ENCODE data around the gene ABCA2. TPM values are rescaled to one million over a fixed set of nuclear protein-coding genes. Genes with fewer than 3 reads are reported as not detected.
"Not testable (repeated sequence)": the region's sequence is repeated elsewhere in the genome, so short reads cannot be mapped to it uniquely, and the experiment has no call there.

ABCA2 gene
- total RNA-seq, 6 experiments from 2014 or later = 18.3 to 36.3 (median 23.6) TPM

DNA sequence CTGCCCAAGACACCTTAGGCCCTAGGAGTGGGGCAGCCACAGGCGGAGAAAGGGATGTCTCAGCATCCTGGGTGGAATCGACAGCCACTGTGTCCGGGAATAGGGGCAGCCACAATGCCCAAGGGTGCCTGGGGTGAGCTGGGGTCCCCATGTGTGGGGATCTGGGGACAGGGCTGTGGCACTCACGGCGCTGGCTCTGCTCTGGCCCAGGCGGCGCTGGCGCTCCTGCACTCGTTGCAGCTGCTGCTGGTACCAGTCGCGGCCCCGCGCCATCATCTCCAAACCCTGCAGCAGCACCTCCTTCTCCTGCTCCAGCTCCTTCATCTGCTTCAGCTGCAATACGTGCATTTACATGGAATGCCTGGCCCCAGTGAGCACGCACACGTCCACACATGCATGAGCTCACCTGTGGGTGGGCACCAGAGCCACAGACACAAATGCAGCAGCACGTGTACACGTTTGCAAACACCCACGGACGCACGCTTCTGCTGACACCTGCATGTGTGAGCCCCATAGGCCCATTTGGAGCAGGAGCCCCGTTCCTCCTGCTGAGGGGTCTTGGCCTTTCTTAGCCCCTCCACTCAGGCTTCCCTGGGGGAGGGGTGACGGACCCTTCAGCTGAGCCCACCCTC is 37.4 kb upstream of the ABCA2 start:
- TF ChIP-seq, protein P1, sequence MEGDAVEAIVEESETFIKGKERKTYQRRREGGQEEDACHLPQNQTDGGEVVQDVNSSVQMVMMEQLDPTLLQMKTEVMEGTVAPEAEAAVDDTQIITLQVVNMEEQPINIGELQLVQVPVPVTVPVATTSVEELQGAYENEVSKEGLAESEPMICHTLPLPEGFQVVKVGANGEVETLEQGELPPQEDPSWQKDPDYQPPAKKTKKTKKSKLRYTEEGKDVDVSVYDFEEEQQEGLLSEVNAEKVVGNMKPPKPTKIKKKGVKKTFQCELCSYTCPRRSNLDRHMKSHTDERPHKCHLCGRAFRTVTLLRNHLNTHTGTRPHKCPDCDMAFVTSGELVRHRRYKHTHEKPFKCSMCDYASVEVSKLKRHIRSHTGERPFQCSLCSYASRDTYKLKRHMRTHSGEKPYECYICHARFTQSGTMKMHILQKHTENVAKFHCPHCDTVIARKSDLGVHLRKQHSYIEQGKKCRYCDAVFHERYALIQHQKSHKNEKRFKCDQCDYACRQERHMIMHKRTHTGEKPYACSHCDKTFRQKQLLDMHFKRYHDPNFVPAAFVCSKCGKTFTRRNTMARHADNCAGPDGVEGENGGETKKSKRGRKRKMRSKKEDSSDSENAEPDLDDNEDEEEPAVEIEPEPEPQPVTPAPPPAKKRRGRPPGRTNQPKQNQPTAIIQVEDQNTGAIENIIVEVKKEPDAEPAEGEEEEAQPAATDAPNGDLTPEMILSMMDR (IDR thresholded peaks at IDR 0.05) = no peak
- Mint-ChIP-seq H3K9me3 (no peaks in the 10 kb centered on the region), H3K27me3 (ENCODE audit: insufficient read depth) (peaks cover 1% of the 10 kb centered on the region; the same call in 1 of the 2 replicates), H3K4me1 (ENCODE audit: low read depth) (peaks cover 6% of the 10 kb centered on the region), H3K4me3 (no peak overlapping the region), H3K36me3 (ENCODE audit: low read depth) (no peaks in the 10 kb centered on the region), H3K27ac (no peak overlapping the region)
- no peak for DNase-seq

GRCh38 chr9:137064880-137065164 is 36.8 kb upstream of the ABCA2 start:
- TF ChIP-seq, protein P1 (IDR thresholded peaks at IDR 0.05) = no peak
- Mint-ChIP-seq H3K9me3 (no peaks in the 10 kb centered on the region), H3K27ac (no peak overlapping the region), H3K4me3 (no peak overlapping the region), H3K4me1 (ENCODE audit: low read depth) (peaks cover 6% of the 10 kb centered on the region), H3K36me3 (ENCODE audit: low read depth) (no peaks in the 10 kb centered on the region), H3K27me3 (ENCODE audit: insufficient read depth) (peaks cover 1% of the 10 kb centered on the region; the same call in 1 of the 2 replicates)
- DNase-seq = no peak

DNA sequence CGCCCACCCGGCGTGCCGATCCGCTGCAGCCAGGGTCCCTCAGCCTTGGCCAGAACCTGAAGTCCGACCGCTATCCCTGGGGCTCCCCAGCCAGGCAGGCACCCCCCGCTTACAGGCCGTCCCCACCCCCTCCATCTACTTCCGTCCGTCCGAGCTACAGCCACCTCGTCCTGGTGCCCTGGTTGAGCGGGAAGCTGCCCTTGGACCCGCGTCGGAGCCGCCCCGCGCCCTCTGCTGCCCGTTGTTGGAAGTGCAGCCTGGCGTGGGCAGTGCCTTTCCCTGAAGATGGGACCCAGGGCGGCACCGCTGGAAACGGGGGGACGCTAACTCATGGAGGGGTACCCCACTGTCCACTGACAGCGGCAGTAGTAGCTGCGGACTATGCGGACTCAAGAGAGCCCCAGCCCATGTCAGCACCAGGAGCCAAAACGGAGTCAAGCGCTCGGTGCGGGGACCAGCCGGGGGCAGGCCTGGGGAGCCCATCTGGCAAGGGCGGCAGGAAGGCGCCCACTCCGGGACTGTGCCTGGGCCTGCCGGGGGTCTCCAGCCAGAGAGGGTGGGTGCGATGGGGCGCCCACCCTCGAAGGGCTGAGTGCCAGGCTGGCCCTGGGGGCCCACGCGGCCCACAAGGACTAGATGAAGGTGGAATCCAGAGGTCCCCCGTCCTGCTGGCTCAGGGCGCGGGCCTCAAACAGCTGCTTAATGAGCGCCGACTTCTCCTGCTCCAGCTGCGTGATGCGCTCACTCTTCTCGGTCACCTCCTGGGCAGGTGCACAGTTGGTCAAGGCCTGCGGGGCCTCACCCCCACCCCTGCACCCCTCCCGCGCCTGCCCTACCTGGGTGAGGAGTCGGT is 36.2 kb upstream of the ABCA2 start:
- Mint-ChIP-seq H3K9me3 (no peaks in the 10 kb centered on the region), H3K27me3 (ENCODE audit: insufficient read depth) (peaks cover 1% of the 10 kb centered on the region; the same call in 1 of the 2 replicates), H3K36me3 (ENCODE audit: low read depth) (no peaks in the 10 kb centered on the region), H3K27ac (no peak overlapping the region), H3K4me1 (ENCODE audit: low read depth) (peaks cover 6% of the 10 kb centered on the region), H3K4me3 (no peak overlapping the region)
- no peak for DNase-seq
- TF ChIP-seq, protein P1 (IDR thresholded peaks at IDR 0.05) = peak; percentile 98

DNA sequence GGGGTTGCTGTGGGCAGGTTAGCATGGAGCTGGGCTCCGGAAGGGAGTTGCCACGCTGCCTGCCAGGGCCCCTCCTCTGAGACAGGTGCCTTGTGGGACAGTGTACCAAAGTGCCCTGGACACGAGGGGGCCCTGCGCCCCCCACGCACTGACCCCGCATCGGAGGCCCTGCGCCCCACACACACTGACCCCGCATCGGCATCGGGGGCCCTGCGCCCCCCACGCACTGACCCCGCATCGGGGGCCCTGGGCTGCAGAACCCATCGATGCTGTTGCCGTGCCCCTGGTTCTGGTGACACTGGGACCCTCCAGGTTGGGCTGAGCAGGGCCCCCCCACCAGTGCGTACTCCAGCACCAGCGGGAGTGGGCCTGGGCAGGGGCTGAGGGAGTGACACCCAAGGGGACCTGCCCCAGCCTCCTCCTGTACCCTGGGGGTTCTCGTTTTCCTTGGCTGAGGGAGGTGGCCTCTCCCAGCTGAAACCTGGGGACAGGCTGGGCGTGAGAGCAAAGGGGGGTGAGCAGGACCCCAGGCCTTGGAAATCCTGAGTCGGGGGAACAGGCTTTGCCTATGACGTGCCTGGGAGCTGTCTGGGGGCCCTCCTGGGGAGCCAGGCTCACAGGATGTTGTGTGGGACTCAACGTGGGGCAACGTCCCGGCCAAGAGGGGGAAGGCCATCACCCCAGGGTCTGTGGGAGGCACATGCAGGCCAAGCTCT is 35.4 kb upstream of the ABCA2 start:
- H3K4me1 Mint-ChIP-seq (ENCODE audit: low read depth) = peaks cover 6% of the 10 kb centered on the region
- no peak overlapping the region for H3K4me3 Mint-ChIP-seq
- no peaks in the 10 kb centered on the region for H3K9me3 Mint-ChIP-seq

GRCh38 chr9:137062798-137063197 is 34.8 kb upstream of the ABCA2 start:
- H3K9me3 Mint-ChIP-seq; DNase-seq; H3K27ac Mint-ChIP-seq; H3K4me3 Mint-ChIP-seq; H3K4me1 Mint-ChIP-seq (ENCODE audit: low read depth); H3K36me3 Mint-ChIP-seq (ENCODE audit: low read depth); H3K27me3 Mint-ChIP-seq (ENCODE audit: insufficient read depth): not testable (repeated sequence)

More for the DNA sequence above, 35.4 kb upstream of the ABCA2 start:
- no peak overlapping the region for H3K27ac Mint-ChIP-seq
- no peaks in the 10 kb centered on the region for H3K36me3 Mint-ChIP-seq (ENCODE audit: low read depth)
- peaks cover 1% of the 10 kb centered on the region; the same call in 1 of the 2 replicates for H3K27me3 Mint-ChIP-seq (ENCODE audit: insufficient read depth)
- TF ChIP-seq, protein P1 (IDR thresholded peaks at IDR 0.05) = no peak
- no peak for DNase-seq
